ENCODE data around the gene PHF21A. TPM values are rescaled to one million over a fixed set of nuclear protein-coding genes. Genes with fewer than 3 reads are reported as not detected.

Gene PHF21A
- total and polyA plus RNA-seq, 2 donors (not counting 3 experiments of a cell fraction or from before 2014, with no cell fraction given): 14.1 to 30.5 TPM

GRCh38 chr11:45939836-45940235 is 181.4 kb downstream of the PHF21A start:
- dilution Hi-C loops (cut with MboI; ENCODE audit: extremely low pct_ligation_motif_present, low sequenced_read_pairs): no loop called here
- Histone ChIP-seq H3K4me3 (replicated peaks in 1 of 3; ENCODE audit: insufficient read depth in 1 of 3, low read depth in 1 of 3, low read length in 3 of 3) (no peak overlapping the region), H3K27me3 (ENCODE audit: control insufficient read depth in 2 of 2, insufficient read depth in 2 of 2, low read length in 2 of 2) (no peaks in the 10 kb centered on the region), H2AFZ (ENCODE audit: low read depth, low read length) (no peak overlapping the region), H3K36me3 (ENCODE audit: control insufficient read depth in 2 of 2, extremely low read depth in 1 of 2, insufficient read depth in 2 of 2, low read length in 2 of 2) (peaks cover 0 to 20% of the 10 kb centered on the region in 2 experiments), H3K9me1 (replicated peaks; ENCODE audit: control insufficient read depth, extremely low read depth, insufficient read depth, low read length) (no peaks in the 10 kb centered on the region), H3K9me3 (replicated peaks; ENCODE audit: control insufficient read depth, insufficient read depth, low read length) (no peaks in the 10 kb centered on the region), H3K4me1 (ENCODE audit: control insufficient read depth, extremely low read depth, insufficient read depth, low read length) (no peaks in the 10 kb centered on the region), H3K9ac (replicated peaks; ENCODE audit: extremely low read depth, insufficient read depth, low read length) (no peak overlapping the region), H3K27ac (ENCODE audit: insufficient read depth, low read depth, low read length) (no peak overlapping the region), H3K79me2 (ENCODE audit: control insufficient read depth, insufficient read depth, low read length) (no peaks in the 10 kb centered on the region), H3K4me2 (ENCODE audit: insufficient read depth, low read length) (no peak overlapping the region), H4K20me1 (replicated peaks; ENCODE audit: control insufficient read depth, extremely low read depth, insufficient read depth, low read length) (no peaks in the 10 kb centered on the region)
- DNase-seq (ENCODE audit: low read depth, low spot score) (no peak), FAIRE-seq (no peak)
- ChIA-PET POLR2A (no interaction called here), CTCF (interaction anchor here (0.6 to 0.7 kb wide), 4 partner anchors 9 to 232 kb away, joined by 3 to 4 read pairs (median 4); no protein-coding TSS in a partner anchor)
- BruUV-seq (replicated peaks): no TSS peak
- TF ChIP-seq GATA2 (IDR thresholded peaks at IDR 0.05; ENCODE audit: insufficient read depth, insufficient read length, low read depth, low read length): no peak
- intact Hi-C loops (cut with micrococcal nuclease): no loop called here

GRCh38 chr11:45937916-45938315 is 183.3 kb downstream of the PHF21A start:
- no peaks in the 10 kb centered on the region for H3K9me1 ChIP-seq (replicated peaks; ENCODE audit: control insufficient read depth, extremely low read depth, insufficient read depth, low read length)
- H3K4me3 ChIP-seq (replicated peaks in 1 of 3; ENCODE audit: insufficient read depth in 1 of 3, low read depth in 1 of 3, low read length in 3 of 3): no peak overlapping the region
- CTCF ChIA-PET: interaction anchor here (0.5 to 1.0 kb wide), 2 partner anchors 13 to 68 kb away, joined by 3 read pairs; no protein-coding TSS in a partner anchor
- POLR2A ChIA-PET: interaction anchor here (0.7 kb wide), 1 partner anchor 69 kb away, joined by 3 read pairs; no protein-coding TSS in a partner anchor
- no peak overlapping the region for H3K4me2 ChIP-seq (ENCODE audit: insufficient read depth, low read length)
- no peaks in the 10 kb centered on the region for H3K27me3 ChIP-seq (ENCODE audit: control insufficient read depth in 2 of 2, insufficient read depth in 2 of 2, low read length in 2 of 2)
- dilution Hi-C loops (cut with MboI; ENCODE audit: extremely low pct_ligation_motif_present, low sequenced_read_pairs): no loop called here
- FAIRE-seq: no peak
- no peak overlapping the region for H3K27ac ChIP-seq (ENCODE audit: insufficient read depth, low read depth, low read length)
- H3K79me2 ChIP-seq (ENCODE audit: control insufficient read depth, insufficient read depth, low read length): no peaks in the 10 kb centered on the region
- no peak overlapping the region for H3K9ac ChIP-seq (replicated peaks; ENCODE audit: extremely low read depth, insufficient read depth, low read length)
- no peak for TF ChIP-seq EZH2 (IDR thresholded peaks at IDR 0.05; ENCODE audit: borderline replicate concordance, low read depth, low read length, severe bottlenecking)
- no peak for TF ChIP-seq JUN (IDR thresholded peaks at IDR 0.05; ENCODE audit: borderline replicate concordance, insufficient read depth, insufficient read length, low read depth)
- TF ChIP-seq MYC (IDR thresholded peaks at IDR 0.05; ENCODE audit: low read depth, low read length): no peak
- TF ChIP-seq POLR2A (IDR thresholded peaks at IDR 0.05; ENCODE audit: low read depth, low read length): no peak
- TF ChIP-seq, protein P1, sequence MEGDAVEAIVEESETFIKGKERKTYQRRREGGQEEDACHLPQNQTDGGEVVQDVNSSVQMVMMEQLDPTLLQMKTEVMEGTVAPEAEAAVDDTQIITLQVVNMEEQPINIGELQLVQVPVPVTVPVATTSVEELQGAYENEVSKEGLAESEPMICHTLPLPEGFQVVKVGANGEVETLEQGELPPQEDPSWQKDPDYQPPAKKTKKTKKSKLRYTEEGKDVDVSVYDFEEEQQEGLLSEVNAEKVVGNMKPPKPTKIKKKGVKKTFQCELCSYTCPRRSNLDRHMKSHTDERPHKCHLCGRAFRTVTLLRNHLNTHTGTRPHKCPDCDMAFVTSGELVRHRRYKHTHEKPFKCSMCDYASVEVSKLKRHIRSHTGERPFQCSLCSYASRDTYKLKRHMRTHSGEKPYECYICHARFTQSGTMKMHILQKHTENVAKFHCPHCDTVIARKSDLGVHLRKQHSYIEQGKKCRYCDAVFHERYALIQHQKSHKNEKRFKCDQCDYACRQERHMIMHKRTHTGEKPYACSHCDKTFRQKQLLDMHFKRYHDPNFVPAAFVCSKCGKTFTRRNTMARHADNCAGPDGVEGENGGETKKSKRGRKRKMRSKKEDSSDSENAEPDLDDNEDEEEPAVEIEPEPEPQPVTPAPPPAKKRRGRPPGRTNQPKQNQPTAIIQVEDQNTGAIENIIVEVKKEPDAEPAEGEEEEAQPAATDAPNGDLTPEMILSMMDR (IDR thresholded peaks at IDR 0.05; ENCODE audit: extremely low read depth in 1 of 2, insufficient read depth in 1 of 2, low read depth in 1 of 2, low read length in 2 of 2): no peak
- no peak for TF ChIP-seq POLR2AphosphoS5 (IDR thresholded peaks at IDR 0.05; ENCODE audit: insufficient read depth, low read depth, low read length)
- TF ChIP-seq GATA2 (IDR thresholded peaks at IDR 0.05; ENCODE audit: insufficient read depth, insufficient read length, low read depth, low read length): no peak
- TF ChIP-seq FOS (IDR thresholded peaks at IDR 0.05; ENCODE audit: borderline replicate concordance, insufficient read depth, low read length): no peak
- no peaks in the 10 kb centered on the region for H3K9me3 ChIP-seq (replicated peaks; ENCODE audit: control insufficient read depth, insufficient read depth, low read length)
- H3K4me1 ChIP-seq (ENCODE audit: control insufficient read depth, extremely low read depth, insufficient read depth, low read length): no peaks in the 10 kb centered on the region
- DNase-seq (ENCODE audit: low read depth, low spot score): no peak
- intact Hi-C loops (cut with micrococcal nuclease): no loop called here
- H3K36me3 ChIP-seq (ENCODE audit: control insufficient read depth in 2 of 2, extremely low read depth in 1 of 2, insufficient read depth in 2 of 2, low read length in 2 of 2): peaks cover 0 to 29% of the 10 kb centered on the region in 2 experiments
- no peak overlapping the region for H2AFZ ChIP-seq (ENCODE audit: low read depth, low read length)
- no TSS peak for BruUV-seq (replicated peaks)
- H4K20me1 ChIP-seq (replicated peaks; ENCODE audit: control insufficient read depth, extremely low read depth, insufficient read depth, low read length): no peaks in the 10 kb centered on the region

Data from endothelial cell of umbilical vein (primary cell).